ENCODE results near the gene NCOA3.
A peak's percentile ranks its signal among the peaks of the same experiment; 100 is the strongest.

The NCOA3 gene

GRCh38 chr20:47597090-47597489, 95.4 kb downstream of the NCOA3 start:
- DNase-seq (ENCODE audit: low spot score): no peak

DNA sequence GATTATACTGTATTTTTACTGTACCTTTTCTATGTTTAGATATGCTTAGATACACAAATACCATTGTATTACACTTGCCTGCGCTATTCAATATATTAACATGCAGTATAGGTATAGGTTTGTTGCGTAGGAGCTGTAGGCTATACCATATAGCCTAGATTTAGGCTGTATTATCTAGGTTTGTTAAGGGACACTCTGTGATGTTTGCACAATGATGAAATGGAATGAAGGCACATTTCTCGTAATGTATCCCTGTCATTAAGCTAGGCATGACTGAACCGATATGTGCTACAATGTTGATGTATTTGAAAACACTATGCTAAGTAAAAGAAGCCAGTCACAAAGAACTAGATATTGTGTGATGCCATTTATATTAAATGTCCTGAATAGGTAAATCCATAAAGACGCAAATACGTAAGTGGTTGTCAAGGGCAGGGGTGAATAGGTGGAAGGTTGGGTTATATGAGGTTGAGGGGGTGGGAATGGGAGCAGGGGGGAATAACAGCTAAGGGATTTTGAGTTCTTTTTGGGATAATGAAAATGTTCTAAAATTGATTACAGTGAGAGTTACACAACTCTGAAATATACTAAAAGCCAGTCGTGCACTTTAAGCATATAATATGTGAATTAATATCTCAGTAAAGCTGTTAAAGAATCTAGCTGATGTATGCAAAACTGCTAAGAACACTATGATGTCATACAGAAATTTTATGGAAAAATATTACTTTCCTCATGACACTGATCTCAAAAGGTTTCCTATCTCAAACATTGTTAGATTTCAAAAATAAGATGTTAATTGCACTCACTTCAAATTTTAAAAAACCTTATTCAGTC, 97.4 kb downstream of the NCOA3 start:
- DNase-seq (ENCODE audit: low spot score): no peak

DNA sequence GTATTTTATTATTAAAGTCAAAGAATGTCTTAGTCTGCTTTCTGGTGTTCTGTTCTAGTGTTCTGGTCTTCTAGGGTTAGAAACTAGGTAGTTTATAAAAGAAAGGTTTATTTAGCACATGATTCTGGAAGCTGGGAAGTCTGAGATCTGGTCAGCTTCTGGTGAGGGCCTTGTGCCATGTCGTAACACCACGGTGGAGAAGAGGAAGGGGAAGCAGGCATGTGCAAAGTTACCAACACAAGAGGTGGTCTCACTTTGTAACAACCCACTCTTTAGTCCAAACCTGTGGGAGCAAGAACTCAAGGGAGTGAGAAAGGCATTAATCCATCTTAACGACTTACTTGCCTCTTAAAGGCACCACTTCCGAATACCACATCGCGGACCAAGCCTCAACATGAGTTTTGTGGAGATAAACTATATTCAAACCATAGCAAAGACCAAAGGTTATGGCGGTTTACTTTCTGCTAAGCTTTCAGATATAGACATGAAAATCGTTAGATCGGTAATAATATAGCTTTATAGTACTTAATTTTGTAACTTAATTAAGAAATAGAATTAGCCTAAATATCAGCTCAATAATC, 99.4 kb downstream of the NCOA3 start:
- DNase-seq (ENCODE audit: low spot score): no peak

DNA sequence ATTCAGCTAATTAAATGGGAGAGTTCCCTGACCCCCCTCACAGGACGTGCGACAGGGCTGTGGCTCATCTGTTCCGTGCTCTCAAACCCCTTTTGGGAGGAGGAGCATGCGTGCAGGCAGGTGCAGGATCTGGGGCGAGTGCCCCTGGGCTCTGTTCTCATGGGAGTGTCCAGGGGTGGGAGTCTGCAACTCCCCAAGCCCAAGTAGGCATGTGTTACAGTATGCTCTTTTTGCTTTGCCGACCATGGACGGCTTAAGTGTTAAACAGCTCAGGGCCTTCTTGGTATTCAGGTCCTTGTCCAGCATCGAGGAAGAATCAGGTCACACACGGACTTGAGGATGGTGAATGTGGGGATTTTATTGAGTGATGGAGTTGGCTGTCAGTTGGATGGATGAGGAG, 101.6 kb downstream of the NCOA3 start:
- DNase-seq (ENCODE audit: low spot score): no peak

GRCh38 chr20:47605673-47606413, 104.2 kb downstream of the NCOA3 start:
- no peak for DNase-seq (ENCODE audit: low spot score)

DNA sequence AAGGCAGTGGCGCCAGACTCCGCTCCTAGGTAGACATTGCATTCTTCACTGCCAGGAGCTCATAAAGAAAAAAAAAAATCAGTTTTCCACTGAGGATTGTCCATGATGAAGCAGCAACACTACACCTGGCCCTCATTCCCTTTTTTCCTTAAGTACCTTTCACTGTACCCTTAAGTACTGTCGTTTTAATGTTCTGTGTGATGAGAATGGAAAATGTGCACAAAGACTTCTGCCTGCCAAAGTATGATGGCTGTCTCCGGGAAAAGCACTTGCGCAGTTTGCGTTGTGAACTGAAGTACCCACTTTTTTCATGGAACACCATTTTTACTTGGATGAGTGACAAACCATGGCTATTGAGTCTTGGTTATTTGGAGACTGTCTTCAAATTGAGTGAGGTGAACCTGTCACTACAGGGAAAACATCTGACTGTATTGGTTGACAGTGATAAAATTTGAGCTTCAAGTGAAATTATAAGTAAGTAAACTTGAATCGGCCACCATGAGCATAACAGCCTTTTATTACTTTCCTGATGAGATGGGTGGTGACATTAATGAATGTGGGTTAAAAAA, 104.8 kb downstream of the NCOA3 start:
- DNase-seq (ENCODE audit: low spot score): no peak

GRCh38 chr20:47606983-47607613, 105.4 kb downstream of the NCOA3 start:
- peak; percentile 13 for DNase-seq (ENCODE audit: low spot score)

DNA sequence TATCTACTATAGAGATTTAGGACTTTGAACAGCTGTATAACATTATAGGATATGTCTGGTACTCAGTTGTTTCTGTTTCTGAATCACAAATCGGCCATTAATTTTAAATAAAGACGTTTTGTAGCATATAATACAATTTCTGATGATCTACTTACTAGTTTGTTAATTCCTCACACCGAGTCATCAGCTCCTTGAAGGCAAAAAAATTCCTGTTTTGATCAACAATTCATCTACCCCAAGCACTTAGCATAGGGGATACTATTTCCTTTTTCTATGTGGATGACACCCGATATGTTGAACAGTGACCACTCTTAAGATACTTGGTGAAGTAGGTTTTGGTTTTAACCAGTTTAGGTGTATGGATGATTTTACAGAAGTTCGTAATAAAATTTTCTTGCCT, 107.3 kb downstream of the NCOA3 start:
- no peak for DNase-seq (ENCODE audit: low spot score)

DNA sequence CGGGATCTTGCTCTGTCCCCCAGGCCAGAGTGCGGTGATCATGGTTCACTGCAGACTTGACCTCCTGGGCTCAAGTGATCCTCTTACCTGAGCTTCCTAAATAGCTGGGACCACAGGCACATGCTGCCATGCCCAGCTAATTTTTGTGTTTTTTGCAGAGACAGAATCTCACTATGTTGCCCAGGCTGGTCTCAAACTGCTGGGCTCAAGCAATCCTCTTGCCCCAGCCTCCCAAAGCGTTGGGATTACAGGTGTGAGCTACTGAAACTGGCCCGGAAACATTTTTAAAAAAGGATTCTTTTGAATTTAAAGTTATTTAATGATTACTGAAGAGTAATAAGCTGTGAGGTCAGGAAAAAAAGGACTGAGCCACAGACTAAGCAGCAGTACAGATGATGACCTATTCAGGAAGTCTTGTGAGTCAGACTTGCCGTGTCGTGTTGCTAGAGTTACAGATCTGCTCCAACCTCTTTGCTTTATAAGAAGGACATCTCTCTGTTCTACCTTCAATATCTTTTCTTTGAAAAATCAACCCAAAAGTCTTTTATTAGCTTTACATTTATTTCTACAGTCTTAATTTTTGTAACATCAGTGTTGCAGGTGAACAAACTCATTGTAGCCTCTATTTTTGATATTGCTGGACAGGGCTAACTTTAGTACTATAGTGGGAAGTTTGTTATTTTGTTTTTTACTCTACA, 108.7 kb downstream of the NCOA3 start:
- DNase-seq (ENCODE audit: low spot score): peak; percentile 86

- DNase-seq (ENCODE audit: low spot score): no peak
Measured at GRCh38 chr20:47610945-47611250, 109.2 kb downstream of the NCOA3 start.

- no peak for DNase-seq (ENCODE audit: low spot score)
Measured at GRCh38 chr20:47611785-47612184, 110.1 kb downstream of the NCOA3 start.

DNA sequence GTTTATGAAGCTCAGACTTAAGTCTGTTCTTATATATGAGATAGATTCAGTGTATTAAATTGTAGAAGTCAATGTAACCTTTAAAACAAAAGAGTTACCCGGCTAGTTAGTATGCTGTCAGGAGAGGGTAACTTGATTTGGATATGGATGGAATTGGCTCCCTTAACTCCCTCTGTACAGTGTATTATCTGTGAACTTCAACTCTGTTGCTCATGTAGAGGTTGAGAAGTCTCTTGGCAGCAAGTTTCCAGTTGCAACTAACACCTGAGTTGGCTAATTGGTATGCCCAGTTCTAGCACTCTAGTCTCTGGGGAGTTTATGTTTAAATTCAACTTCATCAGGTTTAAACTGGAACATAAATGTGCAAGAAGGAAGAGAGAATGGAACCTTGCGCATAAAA, 111.0 kb downstream of the NCOA3 start:
- DNase-seq (ENCODE audit: low spot score): no peak

GRCh38 chr20:47614703-47615309, 113.1 kb downstream of the NCOA3 start:
- DNase-seq (ENCODE audit: low spot score): no peak

GRCh38 chr20:47618479-47618878, 116.8 kb downstream of the NCOA3 start:
- DNase-seq (ENCODE audit: low spot score): no peak

- DNase-seq (ENCODE audit: low spot score): peak; percentile 36
Measured at GRCh38 chr20:47620808-47621805, 119.4 kb downstream of the NCOA3 start.

DNA sequence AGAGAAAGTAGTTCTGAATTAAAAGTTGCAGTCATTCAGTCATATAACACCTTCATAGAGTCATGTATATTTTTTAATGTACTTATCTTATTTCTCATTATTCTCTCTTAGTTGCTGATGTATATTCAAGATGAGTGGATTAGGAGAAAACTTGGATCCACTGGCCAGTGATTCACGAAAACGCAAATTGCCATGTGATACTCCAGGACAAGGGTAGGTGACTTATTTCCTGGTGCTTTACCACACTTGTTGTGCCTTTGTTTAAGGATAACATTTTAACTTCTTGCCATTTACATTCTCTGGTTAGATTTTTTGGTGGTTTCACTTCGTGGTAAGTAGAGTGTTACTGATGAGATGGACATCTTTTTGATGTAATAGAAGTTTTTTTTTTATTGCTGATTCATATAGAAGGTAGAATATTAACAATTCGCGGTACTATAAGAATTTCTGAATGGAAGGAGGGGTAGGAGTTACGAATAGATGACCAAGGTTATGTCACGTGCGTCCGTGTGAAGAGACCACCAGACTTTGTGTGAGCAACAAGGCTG, 120.5 kb downstream of the NCOA3 start:
- no peak for DNase-seq (ENCODE audit: low spot score)

DNA sequence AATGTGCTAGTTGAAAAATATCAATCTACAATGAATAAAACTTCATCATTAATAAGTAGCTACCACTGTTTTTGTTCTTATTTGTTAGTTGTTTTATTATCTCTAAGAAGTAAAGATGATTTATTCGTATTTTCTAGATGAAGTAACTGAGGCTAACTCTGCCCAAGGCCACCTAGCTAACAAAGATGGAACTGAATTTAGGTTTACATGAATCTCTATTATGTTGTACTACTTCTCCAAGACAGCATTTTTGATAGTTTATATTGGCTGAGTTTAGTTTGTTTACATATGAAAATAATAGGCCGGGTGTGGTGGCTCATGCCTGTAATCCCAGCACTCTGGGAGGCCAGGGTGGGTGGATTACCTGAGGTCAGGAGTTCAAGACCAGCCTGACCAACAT, 121.5 kb downstream of the NCOA3 start:
- DNase-seq (ENCODE audit: low spot score): no peak

DNA sequence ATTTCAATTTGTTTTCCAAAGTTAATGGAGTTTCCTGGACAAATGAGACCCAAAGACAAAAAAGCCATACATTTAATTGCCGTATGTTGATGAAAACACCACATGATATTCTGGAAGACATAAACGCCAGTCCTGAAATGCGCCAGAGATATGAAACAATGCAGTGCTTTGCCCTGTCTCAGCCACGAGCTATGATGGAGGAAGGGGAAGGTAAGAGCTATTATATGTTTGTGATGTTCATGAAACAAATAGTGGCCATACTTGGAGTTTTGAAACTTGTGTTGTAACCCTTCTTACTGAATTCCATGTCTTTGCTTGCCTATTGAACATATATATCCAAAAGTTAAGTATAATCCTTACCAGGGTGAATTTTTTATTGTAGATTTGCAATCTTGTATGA, 125.9 kb downstream of the NCOA3 start:
- DNase-seq (ENCODE audit: low spot score): no peak

DNA sequence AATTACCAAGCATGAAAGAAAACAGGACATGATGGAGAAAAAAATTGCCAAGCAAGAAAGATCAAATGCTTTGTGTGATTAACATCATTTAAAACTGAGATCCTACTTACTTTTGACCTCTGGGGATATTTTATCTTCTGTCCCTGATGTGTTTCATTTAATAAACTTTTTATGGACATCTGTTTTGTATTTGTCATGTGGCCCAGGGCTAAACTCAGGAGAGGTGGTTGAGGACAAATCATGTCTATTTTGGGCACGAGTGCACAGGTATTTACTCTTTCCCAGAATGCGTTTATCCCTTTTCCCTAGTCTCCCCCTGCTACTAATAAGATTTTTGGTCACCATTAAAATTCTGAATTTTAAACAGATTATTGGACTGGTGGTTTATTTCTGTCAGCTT, 128.2 kb downstream of the NCOA3 start:
- DNase-seq (ENCODE audit: low spot score): no peak

DNA sequence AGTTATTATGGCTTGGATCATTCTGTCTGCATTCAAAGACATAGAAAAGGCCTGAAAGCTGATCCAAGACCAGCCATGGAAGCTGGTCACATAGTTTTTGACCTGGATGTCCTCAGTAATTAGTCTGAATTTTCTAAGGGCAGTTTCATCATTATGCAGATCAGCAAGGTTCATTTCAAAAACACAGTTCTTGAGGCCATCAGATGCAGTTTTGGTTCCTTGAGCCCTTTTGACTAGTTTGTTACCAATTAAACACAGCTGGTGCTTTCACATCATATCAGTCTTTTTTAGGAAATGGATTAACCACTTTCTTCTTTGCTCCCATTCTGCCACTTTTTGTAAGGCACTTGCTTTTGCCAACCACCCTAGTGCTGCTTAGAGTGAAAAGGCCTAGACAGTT, 129.4 kb downstream of the NCOA3 start:
- no peak for DNase-seq (ENCODE audit: low spot score)

All from AG08395 (cell line).